ENCODE data around the gene FAM3D. TPM values are rescaled to one million over a fixed set of nuclear protein-coding genes. Genes with fewer than 3 reads are reported as not detected.

Gene FAM3D
- total RNA-seq, 1 experiment from 2014 or later: 0.32 TPM

GRCh38 chr3:58668247-58668646, 1.7 kb upstream of the FAM3D start:
- peaks cover 22% of the 10 kb centered on the region for H3K27me3 ChIP-seq (ENCODE audit: insufficient read depth, low read length)
- ATAC-seq: no peak
- no peak overlapping the region for H3K4me2 ChIP-seq (ENCODE audit: low read length)
- ChIA-PET CTCF (no interaction called here), RAD21 (ENCODE audit: low non-redundant PET in 1 of 2, low total read pairs in 2 of 2, uncharacterized antibody in 2 of 2, unreplicated experiment in 2 of 2) (no interaction called here), POLR2A (no interaction called here)
- peaks cover 0 to 5% of the 10 kb centered on the region in 2 experiments; a peak in 1 of 4 replicates for H3K4me1 ChIP-seq (ENCODE audit: control insufficient read depth in 1 of 2, insufficient read depth in 2 of 2, low read length in 2 of 2)
- H3K36me3 ChIP-seq (ENCODE audit: control insufficient read depth in 1 of 2, insufficient read depth in 2 of 2, low read length in 2 of 2): no peaks in the 10 kb centered on the region
- H2AFZ ChIP-seq (ENCODE audit: low read depth, low read length, poor library complexity, severe bottlenecking): no peak overlapping the region
- H3K9me2 ChIP-seq (ENCODE audit: insufficient read depth): no peaks in the 10 kb centered on the region
- no peak overlapping the region for H3K4me3 ChIP-seq (replicated peaks in 1 of 2; ENCODE audit: low read depth in 1 of 2, low read length in 2 of 2)
- no peak overlapping the region for H3K27ac ChIP-seq (ENCODE audit: low read depth, low read length)
- no peaks in the 10 kb centered on the region for H4K20me1 ChIP-seq (ENCODE audit: insufficient read depth)
- intact Hi-C loops (cut with micrococcal nuclease): no loop called here
- no TSS peak for BruUV-seq (replicated peaks)
- TF ChIP-seq YY1 (IDR thresholded peaks at IDR 0.05; ENCODE audit: extremely low read depth, insufficient replicate concordance, low read depth, low read length): no peak
- no peak for TF ChIP-seq CBX3 (IDR thresholded peaks at IDR 0.05; ENCODE audit: low read depth)
- no peak for TF ChIP-seq FOSL1 (IDR thresholded peaks at IDR 0.05; ENCODE audit: low read depth)
- TF ChIP-seq ZNF274 (IDR thresholded peaks at IDR 0.05; ENCODE audit: low read depth, low read length): no peak
- H3K79me2 ChIP-seq (ENCODE audit: insufficient read depth, low read length): no peaks in the 10 kb centered on the region
- H3K9me3 ChIP-seq (ENCODE audit: control insufficient read depth in 1 of 2, insufficient read depth in 1 of 2, low read depth in 1 of 2, low read length in 2 of 2): no peaks in the 10 kb centered on the region
- H3K9ac ChIP-seq (ENCODE audit: low read length): no peak overlapping the region
- no peak for DNase-seq (ENCODE audit: low read depth, low spot score)

- H3K4me2 ChIP-seq (ENCODE audit: low read length): no peak overlapping the region
Observed at GRCh38 chr3:58667704-58668103, 1.1 kb upstream of the FAM3D start.

More at GRCh38 chr3:58667704-58668103, 1.1 kb upstream of the FAM3D start:
- BruUV-seq (replicated peaks): no TSS peak
- ChIA-PET POLR2A (no interaction called here), RAD21 (ENCODE audit: low non-redundant PET in 1 of 2, low total read pairs in 2 of 2, uncharacterized antibody in 2 of 2, unreplicated experiment in 2 of 2) (no interaction called here), CTCF (no interaction called here)
- Histone ChIP-seq H3K79me2 (ENCODE audit: insufficient read depth, low read length) (no peaks in the 10 kb centered on the region), H3K9me2 (ENCODE audit: insufficient read depth) (no peaks in the 10 kb centered on the region), H3K9ac (ENCODE audit: low read length) (no peak overlapping the region), H4K20me1 (ENCODE audit: insufficient read depth) (no peaks in the 10 kb centered on the region), H3K4me1 (ENCODE audit: control insufficient read depth in 1 of 2, insufficient read depth in 2 of 2, low read length in 2 of 2) (peaks cover 0 to 5% of the 10 kb centered on the region in 2 experiments; a peak in 1 of 4 replicates), H3K36me3 (ENCODE audit: control insufficient read depth in 1 of 2, insufficient read depth in 2 of 2, low read length in 2 of 2) (no peaks in the 10 kb centered on the region), H3K27ac (ENCODE audit: low read depth, low read length) (no peak overlapping the region), H3K27me3 (ENCODE audit: insufficient read depth, low read length) (peaks cover 22% of the 10 kb centered on the region), H2AFZ (ENCODE audit: low read depth, low read length, poor library complexity, severe bottlenecking) (no peak overlapping the region), H3K9me3 (ENCODE audit: control insufficient read depth in 1 of 2, insufficient read depth in 1 of 2, low read depth in 1 of 2, low read length in 2 of 2) (no peaks in the 10 kb centered on the region), H3K4me3 (replicated peaks in 1 of 2; ENCODE audit: low read depth in 1 of 2, low read length in 2 of 2) (no peak overlapping the region)
- no peak for TF ChIP-seq TCF7L2 (IDR thresholded peaks at IDR 0.05; ENCODE audit: borderline replicate concordance, extremely low read depth, insufficient read depth, insufficient read length)
- no peak for TF ChIP-seq ATF3 (IDR thresholded peaks at IDR 0.05)
- no peak for TF ChIP-seq ELF1 (IDR thresholded peaks at IDR 0.05; ENCODE audit: borderline replicate concordance, low read depth)
- no peak for TF ChIP-seq YY1 (IDR thresholded peaks at IDR 0.05; ENCODE audit: extremely low read depth, insufficient replicate concordance, low read depth, low read length)
- no peak for TF ChIP-seq CBX3 (IDR thresholded peaks at IDR 0.05; ENCODE audit: low read depth)
- no peak for TF ChIP-seq EGR1 (IDR thresholded peaks at IDR 0.05; ENCODE audit: low read depth)
- DNase-seq (ENCODE audit: low read depth, low spot score): no peak
- no peak for ATAC-seq
- intact Hi-C loops (cut with micrococcal nuclease): no loop called here
